NT2/D1 (cell line): ENCODE results near the gene SEC14L1.

Experiments used
- YY1 ChIP-seq: IDR thresholded peaks from 2 replicates; pipeline ENCODE4 v1.6.1; 2011; ENCODE audit not compliant: insufficient read length, insufficient read depth
- ZNF274 ChIP-seq: IDR thresholded peaks from 2 replicates; pipeline ENCODE4 v1.6.1; 2011; ENCODE audit warnings: mild to moderate bottlenecking, low read depth, low read length

GRCh38 chr17:77143306-77143705 is 2.5 kb downstream of the SEC14L1 start:
- TF ChIP-seq YY1 (no peak), ZNF274 (no peak)
